Ovary (tissue), 9 donors: ENCODE measurements around the gene FNIP2. TPM values are rescaled to one million over a fixed set of nuclear protein-coding genes. Genes with fewer than 3 reads are reported as not detected.
"Not testable (repeated sequence)": the region's sequence is repeated elsewhere in the genome, so short reads cannot be mapped to it uniquely, and the experiment has no call there.

ENCODE experiments used
- DNase-seq, 5 donors: peaks; one replicate each; pipeline ENCODE4 v3.0.0-alpha.2; 2019 to 2020
- H3K27ac ChIP-seq, 2 donors: fragments of 200-600 bp; one replicate each; pipeline versions ENCODE4 v1.5.1 to v1.8.0; 2019 to 2022
- H3K27me3 ChIP-seq: fragments of 200-600 bp; one replicate; pipeline ENCODE4 v1.8.0; 2022
- H3K36me3 ChIP-seq: fragments of 200-600 bp; sonication (generic); one replicate; pipeline ENCODE4 v1.5.1; 2019
- H3K4me1 ChIP-seq: one replicate; pipeline ENCODE4 v1.8.1; 2013; ENCODE audit warnings: mild to moderate bottlenecking, moderate library complexity; ENCODE audit not compliant: insufficient read depth
- H3K4me3 ChIP-seq: fragments of 200-600 bp; sonication (generic); one replicate; pipeline ENCODE4 v1.5.1; 2017
- H3K9me3 ChIP-seq, 2 donors: fragments of 200-600 bp in 1 of 2; sonication (generic) in 1 of 2; one replicate each; pipeline versions ENCODE4 v1.5.1 to v1.8.1; 2013 to 2019; ENCODE audit warnings: mild to moderate bottlenecking in 1 of 2, moderate library complexity in 1 of 2
- EP300 ChIP-seq: sonication (generic); formaldehyde crosslinking; IDR thresholded peaks from one replicate; pipeline ENCODE4 v1.6.1; 2017; ENCODE audit warnings: antibody characterized with exemption
- POLR2A ChIP-seq: fragments of 450-650 bp; IDR thresholded peaks from one replicate; pipeline ENCODE4 v1.6.1; 2017; ENCODE audit warnings: antibody characterized with exemption, mild to moderate bottlenecking, moderate library complexity
- WGBS, 3 donors: extraction: QIAGEN DNeasy Blood & Tissue Kit in 1 of 3; methylation state at CpG; one replicate each; pipeline versions ENCODE4 v1.1.5 to v1.1.7; 2013 to 2017; 5-methylcytosine and 5-hydroxymethylcytosine counted together
- intact Hi-C, 4 donors: fragments of 100-400 bp; cut with DNase I; formaldehyde crosslinking; loops; one replicate each; pipeline versions ENCODE4 v1.11.0 to v1.15.1; 2022 to 2023
- polyA plus RNA-seq, 2 donors: library from polyadenylated mRNA; stranded (reverse); fragments of 200-250 nt in 1 of 2; fragments of 350-450 nt in 1 of 2; fragmentation: Illumina TruSeq in 1 of 2; extraction: RNeasy Lipid Tissue Mini Kit (QIAGEN cat#74804) in 1 of 2; gene quantifications; one replicate each; pipeline ENCODE4 v1.2.3, GENCODE V29; 2013 to 2014
- total RNA-seq, 7 donors: library from RNA; depleted of rRNA in 2 of 7; stranded (reverse); fragments of >200 nt in 2 of 7; fragmentation: NEBNext Ultra II Directional in 3 of 7; extraction: Animal tissue kit (Norgen Biotek cat#: 25700) in 3 of 7; gene quantifications; one replicate each; pipeline versions ENCODE4 v1.1.0 to v1.2.4, GENCODE V29; 2016 to 2023
- TF ChIP-seq, protein P1 (sequence below), 3 donors: fragments of 450-650 bp in 2 of 3; fragments of 200-600 bp in 1 of 3; IDR thresholded peaks; one replicate each; pipeline versions ENCODE4 v1.5.1 to v1.8.0; 2016 to 2022; ENCODE audit warnings: antibody characterized with exemption in 3 of 3, mild to moderate bottlenecking in 1 of 3
- donor health status: DM: no; HTN: no; CAD: no; lungs with moderate emphysema.
- donor health status: DM: no; HTN: no; CAD: no.
- donor health status: Bipolar disorder and iron deficiency.
- donor health status: DM: yes; HTN: yes; CAD: no.
- donor health status: DM: no; HTN: no; CAD: no.
- donor health status: DM: yes; HTN: yes; CAD: no.

Gene FNIP2
- total and polyA plus RNA-seq, 9 donors: 6.1 to 34.1 (median 20.4) TPM

DNA sequence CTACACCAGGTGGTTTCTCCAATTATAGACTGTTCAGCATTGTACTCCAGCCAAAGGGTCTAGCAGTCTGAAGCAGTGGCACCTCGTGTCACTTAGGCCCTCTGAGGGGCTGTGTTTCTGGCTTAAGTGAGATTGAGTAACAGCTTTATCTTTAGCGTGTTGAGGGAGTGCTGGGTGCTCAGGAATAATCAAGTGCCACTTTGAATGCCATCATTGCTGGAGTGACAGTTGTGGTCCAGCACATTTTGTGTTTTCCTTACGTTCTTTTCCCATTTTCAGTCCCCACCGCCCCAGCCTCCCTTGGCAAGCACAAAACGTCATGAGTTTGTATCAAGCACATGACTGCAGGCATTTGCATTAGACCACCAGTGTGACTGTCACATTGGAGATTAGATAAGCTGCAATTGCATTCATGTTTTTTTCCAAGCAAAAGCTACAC lies 58.7 kb downstream of the FNIP2 start:
- peaks cover 2% of the 10 kb centered on the region for H3K4me1 ChIP-seq
- intact Hi-C loops: no loop called here

DNA sequence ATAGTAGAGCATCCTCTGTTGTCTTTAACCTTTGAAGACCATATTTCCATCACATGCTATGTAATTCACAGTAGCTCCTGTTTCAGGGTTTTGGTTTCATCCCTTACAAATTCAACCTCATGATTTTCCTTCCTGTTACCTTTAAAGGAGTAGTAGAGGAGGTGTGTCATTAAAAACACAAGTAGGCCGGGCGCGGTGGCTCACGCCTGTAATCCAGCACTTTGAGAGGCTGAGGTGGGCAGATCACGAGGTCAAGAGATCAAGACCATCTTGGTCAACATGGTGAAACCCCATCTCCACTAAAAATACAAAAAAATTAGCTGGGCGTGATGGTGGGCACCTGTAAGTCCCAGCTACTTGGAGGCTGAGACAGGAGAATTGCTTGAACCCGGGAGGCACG lies 59.3 kb downstream of the FNIP2 start:
- H3K27me3 ChIP-seq, DNase-seq, H3K27ac ChIP-seq, H3K36me3 ChIP-seq, H3K4me3 ChIP-seq, H3K4me1 ChIP-seq, intact Hi-C loops, H3K9me3 ChIP-seq: not testable (repeated sequence)
- WGBS, 3 donors: 94 to 98% (median 96%) methylated on average over 8 of the region's 8 CpGs

More for the DNA sequence above, 58.7 kb downstream of the FNIP2 start:
- H3K9me3 ChIP-seq: no peaks in the 10 kb centered on the region
- H3K36me3 ChIP-seq: no peaks in the 10 kb centered on the region
- no peak overlapping the region for H3K4me3 ChIP-seq
- H3K27ac ChIP-seq: no peak overlapping the region
- no peaks in the 10 kb centered on the region for H3K27me3 ChIP-seq
- WGBS, 3 donors: 77 to 84% (median 81%) methylated on average over 5 of the region's 5 CpGs
- TF ChIP-seq EP300 (no peak), POLR2A (no peak)
- TF ChIP-seq, protein P1, sequence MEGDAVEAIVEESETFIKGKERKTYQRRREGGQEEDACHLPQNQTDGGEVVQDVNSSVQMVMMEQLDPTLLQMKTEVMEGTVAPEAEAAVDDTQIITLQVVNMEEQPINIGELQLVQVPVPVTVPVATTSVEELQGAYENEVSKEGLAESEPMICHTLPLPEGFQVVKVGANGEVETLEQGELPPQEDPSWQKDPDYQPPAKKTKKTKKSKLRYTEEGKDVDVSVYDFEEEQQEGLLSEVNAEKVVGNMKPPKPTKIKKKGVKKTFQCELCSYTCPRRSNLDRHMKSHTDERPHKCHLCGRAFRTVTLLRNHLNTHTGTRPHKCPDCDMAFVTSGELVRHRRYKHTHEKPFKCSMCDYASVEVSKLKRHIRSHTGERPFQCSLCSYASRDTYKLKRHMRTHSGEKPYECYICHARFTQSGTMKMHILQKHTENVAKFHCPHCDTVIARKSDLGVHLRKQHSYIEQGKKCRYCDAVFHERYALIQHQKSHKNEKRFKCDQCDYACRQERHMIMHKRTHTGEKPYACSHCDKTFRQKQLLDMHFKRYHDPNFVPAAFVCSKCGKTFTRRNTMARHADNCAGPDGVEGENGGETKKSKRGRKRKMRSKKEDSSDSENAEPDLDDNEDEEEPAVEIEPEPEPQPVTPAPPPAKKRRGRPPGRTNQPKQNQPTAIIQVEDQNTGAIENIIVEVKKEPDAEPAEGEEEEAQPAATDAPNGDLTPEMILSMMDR (IDR thresholded peaks at IDR 0.05): no peak
- DNase-seq: no peak

- no peak for DNase-seq
- no peak overlapping the region for H3K4me3 ChIP-seq
- peaks cover 2% of the 10 kb centered on the region for H3K4me1 ChIP-seq
- TF ChIP-seq, protein P1 (IDR thresholded peaks at IDR 0.05): no peak
- no peak for TF ChIP-seq POLR2A
- no peak for TF ChIP-seq EP300
- H3K27ac ChIP-seq: no peak overlapping the region
- intact Hi-C loops: no loop called here
- no peaks in the 10 kb centered on the region for H3K36me3 ChIP-seq
- WGBS, 3 donors: 79 to 90% (median 82%) methylated on average over 2 of the region's 2 CpGs
- H3K9me3 ChIP-seq: no peaks in the 10 kb centered on the region
- no peaks in the 10 kb centered on the region for H3K27me3 ChIP-seq
These were observed 60.4 kb downstream of the FNIP2 start for GRCh38 chr4:158829254-158829653.

DNA sequence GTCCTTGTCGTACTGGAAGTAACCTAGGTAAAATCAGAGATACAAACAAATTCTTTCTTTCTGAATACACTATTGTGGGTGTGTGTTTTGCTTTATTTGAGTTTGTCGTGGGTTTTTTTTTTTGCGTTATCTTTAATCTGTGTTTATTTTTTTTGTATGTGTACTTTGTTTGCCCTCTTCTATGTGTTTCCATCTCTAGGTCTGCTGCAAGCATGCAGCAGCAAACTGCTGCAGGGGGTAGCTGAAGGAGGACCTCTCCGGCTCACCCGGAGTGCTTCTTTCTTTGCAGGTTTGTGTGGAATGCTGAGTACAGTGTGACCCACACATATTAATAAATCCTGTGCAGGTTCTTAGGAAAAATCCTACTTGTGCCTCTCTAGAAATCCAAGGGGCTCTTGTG lies 64.8 kb downstream of the FNIP2 start:
- H3K27me3 ChIP-seq: no peaks in the 10 kb centered on the region
- no peaks in the 10 kb centered on the region for H3K9me3 ChIP-seq
- H3K4me3 ChIP-seq: no peak overlapping the region
- no peak overlapping the region for H3K27ac ChIP-seq
- no peaks in the 10 kb centered on the region for H3K4me1 ChIP-seq
- intact Hi-C loops: no loop called here
- no peak for TF ChIP-seq EP300
- TF ChIP-seq POLR2A: no peak
- TF ChIP-seq, protein P1 (IDR thresholded peaks at IDR 0.05): no peak
- 68 to 76% (median 69%) methylated on average over 5 of the region's 5 CpGs for WGBS, 3 donors
- DNase-seq: no peak
- no peaks in the 10 kb centered on the region for H3K36me3 ChIP-seq

DNA sequence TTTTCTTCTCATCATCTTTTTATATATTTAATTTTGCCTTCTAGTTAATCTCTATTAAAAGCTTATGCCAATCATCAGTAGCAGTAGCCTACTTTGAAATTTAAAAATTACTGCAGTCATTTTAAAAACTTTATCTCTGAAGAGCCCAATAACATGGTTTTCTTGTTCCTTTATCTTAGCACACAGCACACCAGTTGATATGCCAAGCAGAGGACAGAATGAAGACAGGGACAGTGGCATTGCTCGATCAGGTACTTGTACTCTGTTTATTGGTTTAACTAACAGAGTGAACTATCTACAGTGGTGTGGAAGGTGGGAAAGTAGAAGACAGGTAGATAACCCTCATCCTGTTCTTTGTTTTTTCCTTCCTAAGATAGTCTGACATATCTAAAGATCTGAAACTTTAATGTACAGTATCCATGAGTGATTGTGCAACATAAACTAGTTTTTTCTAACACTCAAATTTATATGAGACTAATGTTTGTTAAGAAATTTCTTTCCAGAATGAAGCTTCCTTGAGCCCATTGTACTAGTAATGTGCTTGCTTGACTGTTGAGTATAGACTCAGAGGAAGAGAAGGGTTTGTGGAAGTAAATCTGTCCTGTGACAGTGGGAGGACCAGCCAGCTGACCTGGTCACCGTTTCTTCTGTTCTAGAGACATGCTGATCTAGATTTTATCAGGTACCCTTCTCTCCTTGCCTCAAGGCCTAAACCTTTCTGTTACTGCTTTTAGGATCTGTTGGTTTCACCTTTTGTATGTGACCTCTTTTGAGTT lies 66.6 kb downstream of the FNIP2 start:
- TF ChIP-seq POLR2A (no peak), EP300 (no peak)
- TF ChIP-seq, protein P1 (IDR thresholded peaks at IDR 0.05): no peak
- H3K27me3 ChIP-seq: no peaks in the 10 kb centered on the region
- no peak for DNase-seq
- no peaks in the 10 kb centered on the region for H3K9me3 ChIP-seq
- H3K36me3 ChIP-seq: no peaks in the 10 kb centered on the region
- H3K4me3 ChIP-seq: no peak overlapping the region
- no peaks in the 10 kb centered on the region for H3K4me1 ChIP-seq
- 77 to 82% (median 77%) methylated on average over 2 of the region's 2 CpGs for WGBS, 3 donors
- H3K27ac ChIP-seq: no peak overlapping the region
- intact Hi-C loops: no loop called here
